ENCODE results near the gene DRD4. TPM values are rescaled to one million over a fixed set of nuclear protein-coding genes. Genes with fewer than 3 reads are reported as not detected.
A peak's percentile ranks its signal among the peaks of the same experiment; 100 is the strongest.

The DRD4 gene
- polyA plus RNA-seq, 3 donors, result 0.13 TPM; not detected in 2

DNA sequence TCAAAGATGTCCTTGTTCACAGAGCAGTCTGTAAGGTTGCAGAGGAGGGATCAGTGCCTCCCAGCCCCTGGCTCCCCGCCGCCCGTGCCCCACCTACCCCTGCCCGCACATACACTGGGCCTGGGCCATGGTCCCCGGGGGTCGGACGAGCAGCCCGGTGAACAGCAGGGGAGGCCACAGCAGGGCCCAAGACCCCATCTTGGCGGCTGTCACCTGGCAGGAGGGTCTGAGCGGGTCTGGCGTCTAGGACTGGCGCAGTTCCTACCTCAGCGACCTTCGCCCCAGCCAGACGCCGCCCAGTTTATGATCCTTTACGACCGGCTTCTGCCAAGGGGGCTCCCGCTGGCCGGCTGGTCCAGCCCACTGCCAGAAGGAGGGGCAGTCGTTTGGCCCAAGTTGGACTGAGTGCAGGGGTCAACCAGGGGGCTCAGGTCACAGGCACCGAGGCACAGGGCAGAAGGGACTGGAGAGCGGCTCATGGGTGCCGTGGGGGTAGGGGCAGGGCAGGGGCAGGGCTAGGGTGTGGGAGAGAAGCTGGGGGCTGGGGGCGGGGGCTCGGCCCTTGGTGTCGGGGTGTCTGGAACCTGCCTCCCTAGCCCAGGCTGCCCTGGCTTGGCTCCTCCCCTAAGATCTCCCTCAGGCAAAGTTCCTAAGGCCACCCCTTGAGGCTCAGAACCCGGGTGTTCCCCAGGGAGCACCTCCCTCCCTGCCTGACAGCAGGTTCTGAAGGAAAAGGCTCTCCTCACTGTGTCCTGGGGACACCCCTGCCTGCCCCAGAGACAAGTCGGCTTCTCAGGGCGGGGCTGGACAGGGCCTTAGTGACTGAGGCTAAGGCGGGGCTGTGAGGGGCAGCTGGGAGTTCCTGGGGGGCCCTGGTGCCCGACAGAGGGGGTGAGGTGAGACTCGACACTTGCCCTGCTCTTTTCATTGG lies 12.1 kb upstream of the DRD4 start, which contains the start of gene CDHR5:
TSS of gene CDHR5 (minus strand) at position 251 of the 931 bp plus-strand sequence. CDS start at position 198, 53 bp downstream.
- peaks cover 39 to 46% (median 40%) of the 10 kb centered on the region in 3 donors for H3K27me3 Mint-ChIP-seq (ENCODE audit: low read depth in 3 of 3)
- H3K4me2 ChIP-seq (replicated peaks; ENCODE audit: extremely low read depth, low read length, poor library complexity, severe bottlenecking), result no peak within 1 kb of the TSS
- DNase-seq, result no peak

More for the DNA sequence above, 12.1 kb upstream of the DRD4 start, which contains the start of gene CDHR5:
- Histone ChIP-seq H3K27ac (ENCODE audit: low read depth in 1 of 2, low read length in 2 of 2) (no peak within 1 kb of the TSS), H3K4me3 (replicated peaks in 1 of 3; ENCODE audit: low read depth in 2 of 3, low read length in 3 of 3) (no peak within 1 kb of the TSS), H3K9me3 (replicated peaks in 1 of 2; ENCODE audit: control insufficient read depth in 1 of 2, insufficient read depth in 1 of 2, low read length in 2 of 2) (no peaks in the 10 kb centered on the region), H3K79me2 (ENCODE audit: insufficient read depth, low read length) (no peaks in the 10 kb centered on the region), H3K4me1 (ENCODE audit: control insufficient read depth in 1 of 2, insufficient read depth in 2 of 2, low read length in 2 of 2) (peaks cover 18 to 27% of the 10 kb centered on the region in 2 donors), H3K36me3 (replicated peaks in 1 of 2; ENCODE audit: control insufficient read depth in 1 of 2, insufficient read depth in 2 of 2, low read length in 2 of 2) (no peaks in the 10 kb centered on the region), H3K9ac (ENCODE audit: insufficient read depth, low read length, poor library complexity, severe bottlenecking) (no peak within 1 kb of the TSS), H4K20me1 (ENCODE audit: insufficient read depth, low read length) (peaks cover 9% of the 10 kb centered on the region), H2AFZ (ENCODE audit: insufficient read depth, low read depth, low read length, poor library complexity, severe bottlenecking) (no peak within 1 kb of the TSS), H3K27me3 (ENCODE audit: control insufficient read depth in 2 of 2, insufficient read depth in 2 of 2, low read length in 2 of 2) (peaks cover 6 to 34% of the 10 kb centered on the region in 2 donors)
- Mint-ChIP-seq H3K36me3 (peaks cover 17 to 18% of the 10 kb centered on the region in 2 donors), H3K27ac (peak within 1 kb of the TSS in 1 of 7 donors; percentile 30), H3K4me3 (peak within 1 kb of the TSS in 1 of 2 donors; percentile 51), H3K9me3 (peaks cover 0 to 16% (median 8%) of the 10 kb centered on the region in 7 donors), H3K4me1 (peaks cover 33% of the 10 kb centered on the region)
- WGBS (ENCODE audit: insufficient coverage), result 94% methylated on average over 24 of the region's 33 CpGs
- no peak for TF ChIP-seq CTCF (IDR thresholded peaks at IDR 0.05)
- intact Hi-C loops (cut with micrococcal nuclease), result no loop called here
